Forelimb muscle (tissue), 1 donor: ENCODE measurements around the gene TSPAN9. TPM values are rescaled to one million over a fixed set of nuclear protein-coding genes. Genes with fewer than 3 reads are reported as not detected.

Experiments used
- DNase-seq: peaks from one replicate; pipeline ENCODE4 v3.0.0-alpha.2; 2013; ENCODE audit warnings: low read depth
- polyA plus RNA-seq: library from polyadenylated mRNA; unstranded; fragments of 120-200 nt; gene quantifications from one replicate; pipeline ENCODE4 v1.2.1, GENCODE V29; 2013; ENCODE audit not compliant: insufficient read length

Gene TSPAN9
- polyA plus RNA-seq, 1 donor = 112 TPM

GRCh38 chr12:3333991-3334391 lies 256.8 kb downstream of the TSPAN9 start:
- no peak for DNase-seq

- DNase-seq = no peak
Observed at GRCh38 chr12:3335078-3335487, 257.9 kb downstream of the TSPAN9 start.

Other genes with a start within 250 kb of the TSPAN9 start
- 6.2 TPM for gene NRIP2, start 242.3 kb upstream of the TSPAN9 start, polyA plus RNA-seq
- 1.2 TPM for gene TEX52, start 220.3 kb upstream of the TSPAN9 start, polyA plus RNA-seq
- gene FOXM1, start 200.2 kb upstream of the TSPAN9 start, polyA plus RNA-seq = 13.7 TPM
- 21.3 TPM for gene RHNO1, start 200.2 kb upstream of the TSPAN9 start, polyA plus RNA-seq
- gene TULP3, start 186.5 kb upstream of the TSPAN9 start, polyA plus RNA-seq = 24.1 TPM
- gene TEAD4, start 118.0 kb upstream of the TSPAN9 start, polyA plus RNA-seq = 99.9 TPM